Skeletal muscle tissue (tissue), 4 donors: ENCODE measurements around the gene RNPS1. TPM values are rescaled to one million over a fixed set of nuclear protein-coding genes. Genes with fewer than 3 reads are reported as not detected.

ENCODE experiments used
- H3K27ac ChIP-seq: one replicate; pipeline ENCODE4 v1.7.0; 2013; ENCODE audit warnings: mild to moderate bottlenecking, low read depth, low read length, inconsistent platforms
- H3K27me3 ChIP-seq, 3 donors: one replicate each; pipeline ENCODE4 v1.7.0; 2013; ENCODE audit warnings: low read length in 3 of 3; ENCODE audit not compliant: control insufficient read depth in 3 of 3, insufficient read depth in 3 of 3
- H3K36me3 ChIP-seq, 3 donors: one replicate each; pipeline ENCODE4 v1.7.0; 2013; ENCODE audit warnings: low read length in 3 of 3; ENCODE audit not compliant: control insufficient read depth in 3 of 3, insufficient read depth in 3 of 3
- H3K4me1 ChIP-seq, 3 donors: one replicate each; pipeline ENCODE4 v1.7.0; 2013; ENCODE audit warnings: low read length in 3 of 3, mild to moderate bottlenecking in 3 of 3; ENCODE audit not compliant: control insufficient read depth in 3 of 3, insufficient read depth in 3 of 3
- H3K4me3 ChIP-seq, 3 donors: one replicate each; pipeline ENCODE4 v1.7.0; 2013; ENCODE audit warnings: low read length in 3 of 3
- H3K9ac ChIP-seq, 3 donors: one replicate each; pipeline ENCODE4 v1.7.0; 2013; ENCODE audit warnings: low read length in 3 of 3, mild to moderate bottlenecking in 3 of 3, moderate library complexity in 2 of 3, low read depth in 1 of 3
- H3K9me3 ChIP-seq, 3 donors: one replicate each; pipeline ENCODE4 v1.7.0; 2013; ENCODE audit warnings: low read length in 3 of 3; ENCODE audit not compliant: control insufficient read depth in 3 of 3
- total RNA-seq: library from RNA; depleted of rRNA; stranded (reverse); fragments of >200 nt; gene quantifications from one replicate; pipeline ENCODE4 v1.2.3, GENCODE V29; 2014
- donor health status: Osteomylitis.

RNPS1 gene
- total RNA-seq, 1 donor from 2014 or later: 42.3 TPM

GRCh38 chr16:2208772-2209171 lies 59.2 kb downstream of the RNPS1 start:
- Histone ChIP-seq H3K27ac (no peak overlapping the region), H3K4me1 (peaks cover 63 to 77% (median 69%) of the 10 kb centered on the region in 3 donors), H3K9ac (peak overlapping the region in 1 of 3 donors; percentile 25), H3K27me3 (no peaks in the 10 kb centered on the region), H3K9me3 (no peaks in the 10 kb centered on the region), H3K36me3 (peaks cover 27 to 35% (median 28%) of the 10 kb centered on the region in 3 donors), H3K4me3 (no peak overlapping the region)

DNA sequence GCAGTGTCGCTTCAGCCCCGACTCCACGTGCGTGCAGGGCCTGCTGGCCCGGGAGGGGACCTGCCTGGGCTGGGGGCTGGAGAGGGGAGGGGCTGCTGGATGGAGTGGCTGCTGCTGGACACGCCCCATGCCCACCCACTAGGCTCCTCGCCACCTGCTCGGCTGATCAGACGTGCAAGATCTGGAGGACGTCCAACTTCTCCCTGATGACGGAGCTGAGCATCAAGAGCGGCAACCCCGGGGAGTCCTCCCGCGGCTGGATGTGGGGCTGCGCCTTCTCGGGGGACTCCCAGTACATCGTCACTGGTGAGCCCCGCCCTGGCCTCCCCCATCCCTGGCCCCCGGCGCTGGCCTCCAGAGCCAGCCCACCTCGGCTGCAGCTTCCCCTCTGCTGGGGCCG lies 59.6 kb downstream of the RNPS1 start:
- Histone ChIP-seq H3K36me3 (peaks cover 27 to 35% (median 28%) of the 10 kb centered on the region in 3 donors), H3K27me3 (no peaks in the 10 kb centered on the region), H3K27ac (no peak overlapping the region), H3K4me3 (no peak overlapping the region), H3K9me3 (no peaks in the 10 kb centered on the region), H3K9ac (no peak overlapping the region), H3K4me1 (peaks cover 58 to 72% (median 64%) of the 10 kb centered on the region in 3 donors)

GRCh38 chr16:2207872-2208271 lies 60.1 kb downstream of the RNPS1 start:
- Histone ChIP-seq H3K4me1 (peaks cover 54 to 68% (median 60%) of the 10 kb centered on the region in 3 donors), H3K36me3 (peaks cover 27 to 35% (median 28%) of the 10 kb centered on the region in 3 donors), H3K27ac (no peak overlapping the region), H3K9ac (no peak overlapping the region), H3K27me3 (no peaks in the 10 kb centered on the region), H3K9me3 (no peaks in the 10 kb centered on the region), H3K4me3 (no peak overlapping the region)

DNA sequence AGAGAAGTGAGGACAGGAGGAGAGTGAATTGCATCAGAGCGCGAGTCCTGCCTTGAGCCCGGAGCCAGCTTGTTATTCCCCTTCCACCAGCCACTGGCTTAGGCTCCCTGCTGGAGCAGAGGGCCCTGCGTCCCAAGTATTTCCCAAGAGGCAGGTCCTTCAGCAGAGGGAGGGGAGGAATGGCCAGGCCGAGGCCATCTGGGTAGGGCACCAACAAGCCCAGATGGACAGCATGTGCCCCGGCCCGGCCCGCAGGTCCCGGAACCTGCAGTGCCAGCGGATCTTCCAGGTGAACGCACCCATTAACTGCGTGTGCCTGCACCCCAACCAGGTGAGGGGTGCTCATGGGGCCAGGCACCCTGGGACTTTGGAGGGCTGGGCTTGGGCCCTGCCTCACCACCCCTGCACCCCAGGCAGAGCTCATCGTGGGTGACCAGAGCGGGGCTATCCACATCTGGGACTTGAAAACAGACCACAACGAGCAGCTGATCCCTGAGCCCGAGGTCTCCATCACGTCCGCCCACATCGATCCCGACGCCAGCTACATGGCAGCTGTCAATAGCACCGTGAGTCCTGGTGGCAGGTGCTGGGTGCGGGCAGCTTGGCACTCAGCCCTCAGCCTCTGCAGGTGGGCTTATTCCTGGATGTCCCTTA lies 61.0 kb downstream of the RNPS1 start:
- Histone ChIP-seq H3K9ac (peak overlapping the region in 2 of 3 donors; percentile 43 to 45), H3K4me3 (no peak overlapping the region), H3K4me1 (peaks cover 44 to 58% (median 50%) of the 10 kb centered on the region in 3 donors), H3K27ac (no peak overlapping the region), H3K9me3 (no peaks in the 10 kb centered on the region), H3K27me3 (no peaks in the 10 kb centered on the region), H3K36me3 (peaks cover 27 to 35% (median 28%) of the 10 kb centered on the region in 3 donors)

- no peak overlapping the region for H3K27ac ChIP-seq
- peak overlapping the region; percentile 92 to 99 (median 93) for H3K4me3 ChIP-seq
- peak overlapping the region; percentile 94 to 100 (median 98) for H3K9ac ChIP-seq
- H3K36me3 ChIP-seq: peaks cover 27 to 35% (median 28%) of the 10 kb centered on the region in 3 donors
- H3K4me1 ChIP-seq: peaks cover 39 to 53% (median 45%) of the 10 kb centered on the region in 3 donors
- no peaks in the 10 kb centered on the region for H3K9me3 ChIP-seq
- H3K27me3 ChIP-seq: no peaks in the 10 kb centered on the region
Observed at GRCh38 chr16:2206420-2206779, 61.5 kb downstream of the RNPS1 start.

DNA sequence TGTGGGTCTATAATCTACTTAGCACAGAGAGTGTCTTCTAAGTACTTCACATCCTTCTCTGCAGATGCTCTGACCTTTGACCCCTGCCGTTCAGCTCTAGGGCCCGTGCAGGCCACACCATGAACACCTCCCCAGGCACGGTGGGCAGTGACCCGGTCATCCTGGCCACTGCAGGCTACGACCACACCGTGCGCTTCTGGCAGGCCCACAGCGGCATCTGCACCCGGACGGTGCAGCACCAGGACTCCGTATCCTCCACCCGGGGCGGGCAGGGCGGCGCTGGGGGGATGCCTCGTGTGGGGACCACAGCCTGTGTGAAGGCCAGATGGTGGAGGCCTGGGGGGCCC lies 62.0 kb downstream of the RNPS1 start:
- peak overlapping the region; percentile 92 to 99 (median 93) for H3K4me3 ChIP-seq
- peaks cover 35 to 48% (median 40%) of the 10 kb centered on the region in 3 donors for H3K4me1 ChIP-seq
- no peaks in the 10 kb centered on the region for H3K9me3 ChIP-seq
- peak overlapping the region; percentile 94 to 100 (median 98) for H3K9ac ChIP-seq
- no peaks in the 10 kb centered on the region for H3K27me3 ChIP-seq
- peaks cover 27 to 35% (median 28%) of the 10 kb centered on the region in 3 donors for H3K36me3 ChIP-seq
- H3K27ac ChIP-seq: peak overlapping the region; percentile 90

DNA sequence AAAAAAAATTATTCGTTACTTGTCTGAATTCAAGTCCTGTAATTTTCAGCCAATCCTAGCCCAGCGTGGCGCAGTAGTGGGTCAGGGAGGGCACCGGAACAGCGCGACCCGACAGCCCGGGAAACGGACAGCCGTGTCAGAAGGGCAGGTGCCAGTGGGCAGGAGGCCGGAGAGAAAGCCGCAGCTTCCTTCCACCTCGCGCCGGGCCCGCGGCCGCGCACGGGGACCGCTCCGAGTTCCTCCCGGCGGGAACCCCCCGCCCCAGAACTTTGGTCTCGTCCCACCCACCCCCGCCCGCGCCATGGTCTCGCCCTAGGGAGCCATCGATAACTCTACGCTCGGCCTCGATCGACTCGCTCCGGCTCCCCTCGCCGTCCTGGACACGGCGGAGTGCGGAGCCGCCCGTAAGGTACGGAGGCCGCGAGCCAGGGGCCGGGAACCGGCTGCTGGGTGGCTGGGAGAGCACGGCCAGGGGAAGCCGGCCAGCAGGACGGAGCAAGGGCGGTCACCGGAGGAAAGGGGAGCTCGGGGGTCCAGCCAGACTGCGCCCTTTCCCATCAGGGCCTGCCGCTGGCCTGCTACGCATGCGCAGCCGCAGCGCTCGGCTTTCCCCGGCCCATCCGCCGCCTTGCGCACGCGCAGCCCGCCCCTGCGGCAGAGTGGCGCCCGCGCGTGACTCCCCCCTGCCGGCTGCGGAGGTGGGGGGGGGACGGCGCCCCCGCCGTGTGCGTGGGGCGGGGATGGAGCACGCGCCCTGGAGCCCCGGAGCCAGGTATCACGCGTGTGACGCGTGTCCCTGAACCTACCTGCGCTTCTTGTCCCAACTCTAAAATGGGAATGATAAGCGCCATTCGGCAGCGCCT lies 62.6 kb downstream of the RNPS1 start, which contains the start of gene MLST8:
TSS of gene MLST8 (plus strand) at position 351 of the 863 bp plus-strand sequence. CDS start 632 bp downstream, outside the sequence.
- Histone ChIP-seq H3K27me3 (no peaks in the 10 kb centered on the region), H3K9ac (peak within 1 kb of the TSS; percentile 94 to 100 (median 98)), H3K27ac (peak within 1 kb of the TSS; percentile 90), H3K36me3 (peaks cover 27 to 35% (median 28%) of the 10 kb centered on the region in 3 donors), H3K9me3 (no peaks in the 10 kb centered on the region), H3K4me3 (peak within 1 kb of the TSS; percentile 92 to 99 (median 93)), H3K4me1 (peaks cover 29 to 42% (median 34%) of the 10 kb centered on the region in 3 donors)

- peak overlapping the region; percentile 80 to 99 (median 93) for H3K4me3 ChIP-seq
- H3K36me3 ChIP-seq: peaks cover 23 to 29% (median 28%) of the 10 kb centered on the region in 3 donors
Observed at GRCh38 chr16:2204416-2205103, 63.4 kb downstream of the RNPS1 start.

More at GRCh38 chr16:2204416-2205103, 63.4 kb downstream of the RNPS1 start:
- peak overlapping the region; percentile 90 for H3K27ac ChIP-seq
- no peaks in the 10 kb centered on the region for H3K9me3 ChIP-seq
- H3K9ac ChIP-seq: peak overlapping the region; percentile 94 to 100 (median 98)
- peaks cover 25 to 34% (median 27%) of the 10 kb centered on the region in 3 donors for H3K4me1 ChIP-seq
- H3K27me3 ChIP-seq: no peaks in the 10 kb centered on the region
